GM19099 (cell line): ENCODE measurements around the gene OPN1SW.

Experiments used
- POLR2A ChIP-seq: IDR thresholded peaks from 3 replicates; pipeline ENCODE4 v1.6.1; 2011; ENCODE audit warnings: low read depth; ENCODE audit not compliant: insufficient read length; ENCODE audit errors: extremely low read depth

OPN1SW gene

GRCh38 chr7:128732521-128733277 is 42.9 kb downstream of the OPN1SW start:
- TF ChIP-seq POLR2A = no peak

- no peak for TF ChIP-seq POLR2A
Measured at GRCh38 chr7:128731184-128731583, 44.4 kb downstream of the OPN1SW start.

- TF ChIP-seq POLR2A = no peak
Measured at GRCh38 chr7:128729494-128729893, 46.1 kb downstream of the OPN1SW start.

- no peak for TF ChIP-seq POLR2A
Measured at GRCh38 chr7:128728598-128728997, 47.0 kb downstream of the OPN1SW start.

GRCh38 chr7:128727239-128727638 is 48.4 kb downstream of the OPN1SW start:
- TF ChIP-seq POLR2A = no peak

GRCh38 chr7:128726737-128727072 is 48.9 kb downstream of the OPN1SW start:
- TF ChIP-seq POLR2A = no peak

GRCh38 chr7:128726059-128726736 is 49.4 kb downstream of the OPN1SW start:
- TF ChIP-seq POLR2A = no peak

- no peak for TF ChIP-seq POLR2A
Measured at GRCh38 chr7:128725531-128725930, 50.1 kb downstream of the OPN1SW start.

- TF ChIP-seq POLR2A = no peak
Measured at GRCh38 chr7:128724743-128725142, 50.9 kb downstream of the OPN1SW start.
